Renal pelvis (tissue), 4 donors: ENCODE measurements around the gene CNOT2. TPM values are rescaled to one million over a fixed set of nuclear protein-coding genes. Genes with fewer than 3 reads are reported as not detected.

Experiments used
- DNase-seq: peaks from one replicate; pipeline ENCODE4 v3.0.0-alpha.2; 2013
- polyA plus RNA-seq, 3 donors: library from polyadenylated mRNA; unstranded; fragments of 120-200 nt; gene quantifications; one replicate each; pipeline ENCODE4 v1.2.1, GENCODE V29; 2013; ENCODE audit not compliant: insufficient read length in 3 of 3

Gene CNOT2
- polyA plus RNA-seq, 3 donors: 120 to 132 (median 130) TPM

GRCh38 chr12:70247653-70248199 lies 4.5 kb downstream of the CNOT2 start:
- no peak for DNase-seq

GRCh38 chr12:70248876-70249275 lies 5.6 kb downstream of the CNOT2 start:
- no peak for DNase-seq

GRCh38 chr12:70249903-70250302 lies 6.7 kb downstream of the CNOT2 start:
- no peak for DNase-seq

- no peak for DNase-seq
These were observed 8.0 kb downstream of the CNOT2 start for GRCh38 chr12:70251226-70251625.

GRCh38 chr12:70251661-70252060 lies 8.4 kb downstream of the CNOT2 start:
- DNase-seq: no peak

GRCh38 chr12:70252832-70253231 lies 9.6 kb downstream of the CNOT2 start:
- DNase-seq: no peak

GRCh38 chr12:70254225-70254624 lies 11.0 kb downstream of the CNOT2 start:
- no peak for DNase-seq

GRCh38 chr12:70254846-70255245 lies 11.6 kb downstream of the CNOT2 start:
- no peak for DNase-seq

GRCh38 chr12:70255311-70255710 lies 12.1 kb downstream of the CNOT2 start:
- no peak for DNase-seq

- no peak for DNase-seq
These were observed 15.6 kb downstream of the CNOT2 start for GRCh38 chr12:70258605-70259403.

- DNase-seq: no peak
These were observed 17.4 kb downstream of the CNOT2 start for GRCh38 chr12:70260646-70261045.

GRCh38 chr12:70264067-70264867 lies 21.0 kb downstream of the CNOT2 start:
- DNase-seq: no peak

- DNase-seq: no peak
These were observed 21.9 kb downstream of the CNOT2 start for GRCh38 chr12:70265132-70265531.

GRCh38 chr12:70267550-70267949 lies 24.3 kb downstream of the CNOT2 start:
- DNase-seq: no peak

GRCh38 chr12:70268972-70269371 lies 25.7 kb downstream of the CNOT2 start:
- no peak for DNase-seq

- no peak for DNase-seq
These were observed 26.9 kb downstream of the CNOT2 start for GRCh38 chr12:70270108-70270507.

- DNase-seq: peak; percentile 46
These were observed 27.8 kb downstream of the CNOT2 start for GRCh38 chr12:70271025-70271424.

GRCh38 chr12:70272510-70272909 lies 29.3 kb downstream of the CNOT2 start:
- DNase-seq: no peak

- no peak for DNase-seq
These were observed 31.8 kb downstream of the CNOT2 start for GRCh38 chr12:70275045-70275444.

GRCh38 chr12:70277973-70278372 lies 34.7 kb downstream of the CNOT2 start:
- DNase-seq: no peak

- no peak for DNase-seq
These were observed 35.7 kb downstream of the CNOT2 start for GRCh38 chr12:70278945-70279344.

GRCh38 chr12:70283232-70283631 lies 40.0 kb downstream of the CNOT2 start:
- no peak for DNase-seq

- no peak for DNase-seq
These were observed 45.6 kb downstream of the CNOT2 start for GRCh38 chr12:70288817-70289216.
